GM23338 (cell line): Measurements from ENCODE around the gene DOK7.

ENCODE experiments used
- CREB1 ChIP-seq: fragments of 250-450 bp; sonication (Bioruptor Pico); IDR thresholded peaks from 2 replicates; pipeline ENCODE4 v1.5.0; 2020; ENCODE audit warnings: low read depth, mild to moderate bottlenecking, moderate library complexity
- CTCF ChIP-seq, 2 experiments: fragments of 200-600 bp in 1 of 2; sonication (generic) in 1 of 2; conservative IDR thresholded peaks; 2 replicates each; pipeline versions ENCODE4 v1.5.1 to v1.6.1; 2016 to 2017; ENCODE audit warnings: antibody characterized with exemption in 2 of 2, low read depth in 2 of 2, mild to moderate bottlenecking in 2 of 2, moderate library complexity in 1 of 2
- ETS1 ChIP-seq: IDR thresholded peaks from 2 replicates; pipeline ENCODE4 v1.6.1; 2016; ENCODE audit warnings: antibody characterized with exemption
- EZH2 ChIP-seq: fragments of 200-600 bp; sonication (generic); IDR thresholded peaks from one replicate; pipeline ENCODE4 v1.8.0; 2017; ENCODE audit warnings: antibody characterized with exemption, mild to moderate bottlenecking, low read depth; ENCODE audit not compliant: unreplicated experiment
- EZH2phosphoT487 ChIP-seq: fragments of 200-600 bp; sonication (generic); IDR thresholded peaks from one replicate; pipeline ENCODE4 v1.8.1; 2018; ENCODE audit warnings: antibody characterized with exemption; ENCODE audit not compliant: unreplicated experiment
- JUNB ChIP-seq: IDR thresholded peaks from one replicate; pipeline ENCODE4 v1.6.1; 2016; ENCODE audit warnings: antibody characterized with exemption; ENCODE audit not compliant: unreplicated experiment
- POLR2AphosphoS5 ChIP-seq: IDR thresholded peaks from 2 replicates; pipeline ENCODE4 v1.6.1; 2016; ENCODE audit warnings: antibody characterized with exemption, low read depth
- REST ChIP-seq: IDR thresholded peaks from one replicate; pipeline ENCODE4 v1.6.1; 2018; ENCODE audit warnings: antibody characterized with exemption; ENCODE audit not compliant: unreplicated experiment
- ZNF462 ChIP-seq: fragments of 250-450 bp; sonication (Bioruptor Pico); IDR thresholded peaks from 2 replicates; pipeline ENCODE4 v1.5.0; 2020; ENCODE audit warnings: mild to moderate bottlenecking, moderate library complexity

- no peak for TF ChIP-seq CTCF (conservative IDR thresholded peaks at IDR 0.05; ENCODE audit: low read depth in 2 of 2)
- TF ChIP-seq CREB1: no peak
- no peak for TF ChIP-seq REST
- TF ChIP-seq ETS1: no peak
- no peak for TF ChIP-seq JUNB
- TF ChIP-seq EZH2: no peak
- TF ChIP-seq POLR2AphosphoS5: no peak
- TF ChIP-seq EZH2phosphoT487: no peak
- TF ChIP-seq ZNF462: no peak
Measured at GRCh38 chr4:3479358-3480101, 16.4 kb downstream of the DOK7 start.
